ENCODE results near the gene PIAS4. TPM values are rescaled to one million over a fixed set of nuclear protein-coding genes. Genes with fewer than 3 reads are reported as not detected.

Gene PIAS4
- total and polyA plus RNA-seq, 2 of the 13 experiments (the other 11 are each of a cell fraction or from before 2014, with no cell fraction given), result 9.0 to 20.1 TPM

GRCh38 chr19:3984908-3985642 is 22.5 kb upstream of the PIAS4 start, which contains the start of gene EEF2 (continued):
- TF ChIP-seq HNRNPLL (IDR thresholded peaks at IDR 0.05; ENCODE audit: low read depth, low read length, poor library complexity, severe bottlenecking) (peak; percentile 52), JUN (CRISPR knock-in tag; IDR thresholded peaks at IDR 0.05) (peak; percentile 79), USF2 (IDR thresholded peaks at IDR 0.05; ENCODE audit: low read depth, low read length) (peak; percentile 93), USF2 (CRISPR knock-in tag; IDR thresholded peaks at IDR 0.05; ENCODE audit: borderline replicate concordance) (peak; percentile 96; the same call in 1 of the 2 replicates), ZFP41 (CRISPR knock-in tag; IDR thresholded peaks at IDR 0.05; ENCODE audit: borderline replicate concordance) (0 out of 2 replicates have a peak, but pooled peaks have one; percentile 64), SP2 (CRISPR knock-in tag; IDR thresholded peaks at IDR 0.05) (0 out of 2 replicates have a peak, but pooled peaks have one; percentile 35), ZBTB42 (CRISPR knock-in tag; IDR thresholded peaks at IDR 0.05) (peak; percentile 90), BHLHE40 (IDR thresholded peaks at IDR 0.05; ENCODE audit: low read length) (no peak; the same call in 1 of the 2 replicates), ZNF484 (CRISPR knock-in tag; IDR thresholded peaks at IDR 0.05; ENCODE audit: borderline replicate concordance, low read depth) (no peak), EHMT2 (IDR thresholded peaks at IDR 0.05; ENCODE audit: borderline replicate concordance, low read depth, low read length) (no peak), ZBTB7A (CRISPR knock-in tag; IDR thresholded peaks at IDR 0.05) (0 out of 2 replicates have a peak, but pooled peaks have one; percentile 17), ZSCAN20 (CRISPR knock-in tag; IDR thresholded peaks at IDR 0.05; ENCODE audit: borderline replicate concordance) (peak; percentile 64; the same call in 1 of the 2 replicates), CREBL2 (CRISPR knock-in tag; IDR thresholded peaks at IDR 0.05; ENCODE audit: borderline replicate concordance) (no peak), NFIB (CRISPR knock-in tag; IDR thresholded peaks at IDR 0.05; ENCODE audit: borderline replicate concordance) (no peak), ATAD3A (CRISPR knock-in tag; IDR thresholded peaks at IDR 0.05) (no peak), ZNF253 (CRISPR knock-in tag; IDR thresholded peaks at IDR 0.05; ENCODE audit: borderline replicate concordance) (peak; percentile 87; the same call in 1 of the 2 replicates), MTF2 (CRISPR knock-in tag; IDR thresholded peaks at IDR 0.05; ENCODE audit: borderline replicate concordance) (0 out of 2 replicates have a peak, but pooled peaks have one; percentile 40), SMAD9 (CRISPR knock-in tag; IDR thresholded peaks at IDR 0.05) (0 out of 2 replicates have a peak, but pooled peaks have one; percentile 10), TAF1 (CRISPR knock-in tag; IDR thresholded peaks at IDR 0.05) (peak; percentile 100), SP4 (CRISPR knock-in tag; IDR thresholded peaks at IDR 0.05) (peak; percentile 90)
- TF ChIP-seq, protein P1, sequence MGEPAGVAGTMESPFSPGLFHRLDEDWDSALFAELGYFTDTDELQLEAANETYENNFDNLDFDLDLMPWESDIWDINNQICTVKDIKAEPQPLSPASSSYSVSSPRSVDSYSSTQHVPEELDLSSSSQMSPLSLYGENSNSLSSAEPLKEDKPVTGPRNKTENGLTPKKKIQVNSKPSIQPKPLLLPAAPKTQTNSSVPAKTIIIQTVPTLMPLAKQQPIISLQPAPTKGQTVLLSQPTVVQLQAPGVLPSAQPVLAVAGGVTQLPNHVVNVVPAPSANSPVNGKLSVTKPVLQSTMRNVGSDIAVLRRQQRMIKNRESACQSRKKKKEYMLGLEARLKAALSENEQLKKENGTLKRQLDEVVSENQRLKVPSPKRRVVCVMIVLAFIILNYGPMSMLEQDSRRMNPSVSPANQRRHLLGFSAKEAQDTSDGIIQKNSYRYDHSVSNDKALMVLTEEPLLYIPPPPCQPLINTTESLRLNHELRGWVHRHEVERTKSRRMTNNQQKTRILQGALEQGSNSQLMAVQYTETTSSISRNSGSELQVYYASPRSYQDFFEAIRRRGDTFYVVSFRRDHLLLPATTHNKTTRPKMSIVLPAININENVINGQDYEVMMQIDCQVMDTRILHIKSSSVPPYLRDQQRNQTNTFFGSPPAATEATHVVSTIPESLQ (CRISPR knock-in tag; conservative IDR thresholded peaks at IDR 0.05), result peak; percentile 91; the same call in 1 of the 2 replicates

All from HepG2 (cell line).